GM12865 (cell line): ENCODE measurements around the gene HMGCLL1.

Experiments used
- DNase-seq: peaks from one replicate; pipeline ENCODE4 v3.0.0; 2010; ENCODE audit warnings: low read depth
- H3K4me3 ChIP-seq: 2 replicates; pipeline ENCODE4 v1.5.1; 2011; ENCODE audit warnings: mild to moderate bottlenecking, low read depth, low read length, control low read depth
- CTCF ChIP-seq: IDR thresholded peaks from 2 replicates; pipeline ENCODE4 v1.5.1; 2011; ENCODE audit warnings: low read length, control low read depth, low read depth, inconsistent platforms; ENCODE audit not compliant: insufficient read depth; ENCODE audit errors: missing control alignments

Gene HMGCLL1

GRCh38 chr6:55512904-55513303, 66.1 kb downstream of the HMGCLL1 start:
- TF ChIP-seq CTCF: peak; percentile 13
- no peak overlapping the region for H3K4me3 ChIP-seq
- no peak for DNase-seq

- H3K4me3 ChIP-seq: no peak overlapping the region
- no peak for DNase-seq
- TF ChIP-seq CTCF: no peak
Observed at GRCh38 chr6:55511122-55511800, 67.7 kb downstream of the HMGCLL1 start.

GRCh38 chr6:55499591-55499990, 79.4 kb downstream of the HMGCLL1 start:
- H3K4me3 ChIP-seq: no peak overlapping the region
- DNase-seq: no peak
- TF ChIP-seq CTCF: no peak

GRCh38 chr6:55497694-55498093, 81.3 kb downstream of the HMGCLL1 start:
- DNase-seq: no peak
- no peak for TF ChIP-seq CTCF
- H3K4me3 ChIP-seq: no peak overlapping the region

- TF ChIP-seq CTCF: no peak
- DNase-seq: no peak
- H3K4me3 ChIP-seq: no peak overlapping the region
Observed at GRCh38 chr6:55496201-55496600, 82.8 kb downstream of the HMGCLL1 start.

GRCh38 chr6:55495277-55495676, 83.7 kb downstream of the HMGCLL1 start:
- DNase-seq: no peak
- no peak overlapping the region for H3K4me3 ChIP-seq
- TF ChIP-seq CTCF: no peak

- no peak overlapping the region for H3K4me3 ChIP-seq
- TF ChIP-seq CTCF: no peak
- no peak for DNase-seq
Observed at GRCh38 chr6:55494411-55494810, 84.6 kb downstream of the HMGCLL1 start.
